ENCODE results near the gene KLHL21. TPM values are rescaled to one million over a fixed set of nuclear protein-coding genes. Genes with fewer than 3 reads are reported as not detected.

The KLHL21 gene
- total and polyA plus RNA-seq, 2 of the 4 experiments (the other 2 are of a cell fraction), result 12.0 to 36.7 TPM

GRCh38 chr1:6596886-6597776 is 5.5 kb downstream of the KLHL21 start (continued):
- no peak for TF ChIP-seq USF2 (IDR thresholded peaks at IDR 0.05; ENCODE audit: low read depth, low read length)

GRCh38 chr1:6596351-6596750 is 6.3 kb downstream of the KLHL21 start:
- POLR2A ChIA-PET (ENCODE audit: unreplicated experiment), result no interaction called here
- BruUV-seq (replicated peaks), result no TSS peak
- Histone ChIP-seq H3K4me3 (ENCODE audit: insufficient read depth, low read depth, low read length) (no peak overlapping the region), H3K9me1 (ENCODE audit: insufficient read depth, low read length) (peaks cover 10% of the 10 kb centered on the region), H3K56ac (ENCODE audit: extremely low read depth, insufficient read depth, low read length) (no peak overlapping the region), H3K18ac (ENCODE audit: low read depth, low read length) (no peak overlapping the region), H3K4me1 (ENCODE audit: control insufficient read depth, insufficient read depth, low read length) (peaks cover 4% of the 10 kb centered on the region), H3K27ac (ENCODE audit: insufficient read depth, low read length) (no peak overlapping the region), H2AK9ac (replicated peaks; ENCODE audit: low read depth, low read length, poor library complexity) (no peak overlapping the region), H3K14ac (replicated peaks; ENCODE audit: low read depth, low read length) (no peak overlapping the region), H4K20me1 (ENCODE audit: insufficient read depth, low read length) (peaks cover 91% of the 10 kb centered on the region), H2BK120ac (ENCODE audit: low read depth, low read length) (no peak overlapping the region), H4K8ac (ENCODE audit: low read depth in 2 of 2, low read length in 2 of 2) (no peak overlapping the region), H3K23ac (ENCODE audit: low read depth, low read length) (no peak overlapping the region), H4K91ac (ENCODE audit: insufficient read depth, low read depth, low read length) (no peak overlapping the region), H3K27me3 (ENCODE audit: control insufficient read depth, insufficient read depth, low read length) (no peaks in the 10 kb centered on the region), H3K4ac (ENCODE audit: low read depth, low read length) (no peak overlapping the region), H4K5ac (ENCODE audit: low read depth, low read length) (no peak overlapping the region), H2AFZ (replicated peaks; ENCODE audit: low read length, poor library complexity) (no peak overlapping the region), H3K79me1 (ENCODE audit: low read depth in 1 of 2, low read length in 2 of 2) (peaks cover 13 to 82% of the 10 kb centered on the region in 2 experiments), H2BK15ac (ENCODE audit: low read depth, low read length) (no peak overlapping the region), H2BK5ac (ENCODE audit: low read depth, low read length, poor library complexity, severe bottlenecking) (no peak overlapping the region), H2BK20ac (ENCODE audit: low read depth, low read length) (no peak overlapping the region), H2AK5ac (ENCODE audit: low read depth, low read length) (no peak overlapping the region), H3K36me3 (ENCODE audit: control insufficient read depth, insufficient read depth, low read length) (peaks cover 70% of the 10 kb centered on the region), H3K9me3 (ENCODE audit: control insufficient read depth, insufficient read depth, low read length) (no peaks in the 10 kb centered on the region), H3K4me2 (ENCODE audit: low read depth, low read length) (no peak overlapping the region), H3K9ac (ENCODE audit: low read depth, low read length) (no peak overlapping the region)
- DNase-seq (no peak), ATAC-seq (ENCODE audit: low read depth) (no peak)
- dilution Hi-C loops (cut with HindIII; ENCODE audit: low sequenced_read_pairs, unreplicated experiment), result no loop called here
- 0% methylated on average over 1 of the region's 7 CpGs; no CpG with 5 or more reads in 1 of the 2 experiments for WGBS, 2 experiments (ENCODE audit: extremely low coverage in 2 of 2, insufficient read length in 1 of 2)
- intact Hi-C loops (cut with micrococcal nuclease), result no loop called here
- CTCF ChIA-PET, result no interaction called here
- in situ Hi-C loops (cut with MboI; ENCODE audit: low sequenced_read_pairs), result no loop called here
- no peak for TF ChIP-seq BHLHE40 (IDR thresholded peaks at IDR 0.05; ENCODE audit: low read depth, low read length)
- no peak for TF ChIP-seq CTCF (conservative IDR thresholded peaks at IDR 0.05; ENCODE audit: low read depth, low read length)
- TF ChIP-seq CHD1 (IDR thresholded peaks at IDR 0.05; ENCODE audit: low read depth, low read length), result no peak
- TF ChIP-seq CEBPB (IDR thresholded peaks at IDR 0.05; ENCODE audit: low read depth, low read length), result no peak
- TF ChIP-seq NFE2L2 (IDR thresholded peaks at IDR 0.05; ENCODE audit: low read depth, low read length), result no peak
- TF ChIP-seq SMC3 (IDR thresholded peaks at IDR 0.05; ENCODE audit: low read depth, low read length), result no peak
- TF ChIP-seq RCOR1 (IDR thresholded peaks at IDR 0.05; ENCODE audit: insufficient replicate concordance, low read length), result no peak
- TF ChIP-seq RAD21 (IDR thresholded peaks at IDR 0.05; ENCODE audit: low read length), result no peak
- TF ChIP-seq ELK1 (IDR thresholded peaks at IDR 0.05; ENCODE audit: borderline replicate concordance, low read depth, low read length), result no peak
- no peak for TF ChIP-seq MAZ (IDR thresholded peaks at IDR 0.05; ENCODE audit: borderline replicate concordance, low read depth, low read length)
